Stimulated activated CD8-positive, alpha-beta memory T cell treated with anti-CD3 and anti-CD28 coated beads, Interleukin-7, amount 100 ng/mL, for 24 hours (primary cell): ENCODE results near the gene MRPL38.
"Not testable (repeated sequence)": the region's sequence is repeated elsewhere in the genome, so short reads cannot be mapped to it uniquely, and the experiment has no call there.

ENCODE experiments used
- DNase-seq: peaks from one replicate; pipeline ENCODE4 v3.0.0-alpha.2; 2020; ENCODE audit warnings: low read depth

The MRPL38 gene

DNA sequence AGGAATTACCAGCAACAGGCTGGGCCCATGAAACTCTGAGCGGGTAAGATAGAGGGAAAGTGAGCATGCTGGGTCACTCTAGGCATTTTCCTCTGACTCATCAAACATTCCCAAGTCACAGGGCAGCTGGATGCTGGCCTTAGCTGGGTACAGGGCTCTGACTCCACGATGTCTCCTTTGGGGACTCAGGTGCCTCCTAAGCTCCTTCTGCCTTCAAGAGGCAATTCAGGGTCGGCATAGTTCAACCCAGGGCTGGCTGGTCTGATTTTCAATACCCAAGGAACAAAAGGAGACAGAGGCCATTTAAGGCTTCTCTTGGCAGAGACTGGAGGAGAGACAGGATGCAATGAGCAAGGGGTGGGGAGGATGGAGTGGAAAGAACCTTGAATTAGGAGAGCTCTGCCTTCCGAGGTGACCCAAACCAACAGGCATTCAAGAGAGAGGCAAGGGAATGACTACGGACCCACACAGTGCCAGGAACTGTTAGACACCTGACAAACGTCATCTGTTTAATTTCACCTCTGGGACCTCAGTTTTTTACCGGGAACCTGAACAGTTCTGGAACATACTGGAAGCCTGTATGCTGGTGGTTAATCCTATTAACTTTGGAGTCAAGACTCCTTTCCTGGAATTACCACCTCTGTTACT, 50.5 kb downstream of the MRPL38 start:
- DNase-seq = no peak

DNA sequence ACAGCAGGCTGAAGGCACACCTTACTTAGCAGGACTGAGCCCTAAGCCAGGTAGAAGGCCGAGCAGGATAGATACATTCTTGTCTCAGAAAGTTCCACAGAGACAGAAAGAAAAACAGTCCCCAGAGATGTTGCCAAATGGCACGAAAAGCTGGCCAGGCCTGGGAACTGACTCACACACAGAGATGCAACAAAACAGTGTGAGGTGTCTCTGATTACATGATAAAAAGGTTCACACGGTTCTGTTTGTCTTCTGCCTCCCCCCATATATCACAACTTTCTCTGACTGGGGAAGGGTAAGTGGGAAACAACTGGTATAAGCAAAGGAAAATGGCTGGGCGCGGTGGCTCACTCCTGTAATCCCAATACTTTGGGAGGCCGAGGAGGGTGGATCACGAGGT, 51.3 kb downstream of the MRPL38 start:
- DNase-seq = no peak

DNA sequence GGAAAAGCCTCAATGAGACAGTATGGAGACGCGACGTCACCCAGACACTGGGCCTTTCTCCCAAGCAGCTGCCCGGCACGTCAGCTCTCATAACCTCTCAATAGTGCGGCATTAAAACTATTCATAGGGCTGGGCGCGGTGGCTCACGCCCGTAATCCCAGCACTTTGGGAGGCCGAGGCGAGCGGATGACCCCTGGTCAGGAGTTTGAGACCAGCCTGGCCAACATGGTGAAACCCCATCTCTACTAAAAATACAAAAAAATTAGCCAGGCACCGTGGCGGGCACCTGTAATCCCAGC, 53.0 kb downstream of the MRPL38 start:
- DNase-seq = not testable (repeated sequence)

DNA sequence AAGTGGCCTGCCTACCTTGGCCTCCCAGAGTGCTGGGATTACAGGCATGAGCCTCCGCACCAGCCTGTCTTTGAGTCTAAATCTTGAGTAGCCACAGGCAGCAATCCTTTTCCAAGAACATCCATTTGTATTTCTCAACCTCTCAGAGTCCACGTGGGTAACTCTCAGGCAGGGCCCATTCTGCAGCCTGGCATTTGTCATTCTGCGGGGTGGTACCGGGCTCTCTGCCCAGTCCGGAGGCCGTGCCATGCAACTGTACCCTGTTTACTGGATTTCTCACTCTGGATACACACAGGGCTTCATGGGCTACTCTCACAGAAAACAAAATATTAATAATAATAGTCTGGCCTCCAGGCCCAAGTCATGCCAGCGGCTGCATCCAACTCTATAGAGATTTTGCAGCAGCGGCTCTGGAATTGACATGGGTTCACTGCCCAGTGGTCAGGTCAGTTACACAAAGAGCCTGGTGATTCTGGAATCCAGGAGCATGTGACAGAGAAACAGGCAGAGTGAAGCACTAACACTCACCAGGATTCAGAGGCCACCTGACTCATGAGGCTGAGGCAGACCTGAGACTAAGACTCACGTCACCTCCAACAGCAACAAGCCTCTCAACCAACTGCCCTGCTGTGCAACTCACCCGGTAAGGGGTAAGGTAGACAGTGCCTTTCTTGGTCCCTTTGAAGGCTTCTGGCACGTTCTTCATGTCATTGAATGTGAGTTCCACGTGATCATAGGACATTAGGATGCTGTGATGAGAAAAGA, 53.6 kb downstream of the MRPL38 start:
- no peak for DNase-seq

DNA sequence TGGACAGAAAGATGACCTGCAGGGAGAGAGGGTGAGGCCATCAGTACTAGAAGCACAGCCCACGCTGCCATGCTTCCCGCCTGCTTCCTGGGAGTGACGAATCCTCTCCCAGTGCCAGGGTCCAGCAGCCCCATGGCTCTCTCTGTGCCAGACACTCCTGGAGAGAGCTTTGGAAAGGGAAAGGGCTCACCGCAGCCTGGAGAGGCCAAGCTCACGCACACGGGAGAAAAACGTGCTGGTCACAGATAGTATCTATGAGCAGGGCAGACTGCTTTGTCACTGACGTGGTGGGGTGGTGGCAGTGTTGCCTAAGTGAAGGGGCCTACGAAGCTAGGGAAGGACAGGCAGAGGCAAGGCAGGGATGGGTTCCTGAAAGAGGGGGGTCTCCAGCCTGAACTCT, 55.0 kb downstream of the MRPL38 start:
- no peak for DNase-seq

DNA sequence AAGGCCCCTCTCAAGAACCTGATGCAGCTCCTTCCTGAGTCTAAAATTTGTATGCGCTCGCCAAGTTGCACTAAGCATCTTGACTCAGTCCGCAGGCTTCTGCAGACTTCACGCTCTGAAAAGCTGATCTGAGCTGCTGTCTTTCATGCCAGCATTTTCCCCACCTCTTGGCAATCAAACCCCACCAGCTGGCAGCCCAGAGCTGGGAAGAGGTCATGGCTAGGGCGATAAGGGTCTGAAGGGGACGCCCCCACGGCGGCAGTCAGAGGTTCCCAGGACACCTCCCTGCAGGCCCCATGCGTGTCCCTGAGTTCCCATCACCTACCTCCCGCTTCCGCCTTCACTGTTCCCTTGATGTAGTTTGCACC, 55.4 kb downstream of the MRPL38 start:
- no peak for DNase-seq
